ENCODE data around the gene SRCAP.

GRCh38 chr16:30780549-30780948 is 81.6 kb downstream of the SRCAP start:
- TF ChIP-seq POLR2A (IDR thresholded peaks at IDR 0.05; ENCODE audit: low read length) (no peak), GATA1 (IDR thresholded peaks at IDR 0.05; ENCODE audit: low read depth, low read length) (no peak)

Measured in erythroblast (primary cell).